Measurements from ENCODE around the gene NTNG2.

NTNG2 gene

GRCh38 chr9:132169672-132170392, 8.0 kb downstream of the NTNG2 start:
- Histone ChIP-seq H3K36me3 (ENCODE audit: insufficient read depth, low read length) (no peaks in the 10 kb centered on the region), H3K27me3 (ENCODE audit: insufficient read depth, low read length) (peaks cover 36% of the 10 kb centered on the region), H2AFZ (ENCODE audit: low read length, unreplicated experiment) (no peak overlapping the region), H3K27ac (ENCODE audit: low read depth, low read length) (no peak overlapping the region), H3K4me3 (ENCODE audit: low read depth, low read length) (no peak overlapping the region), H3K79me2 (ENCODE audit: control insufficient read depth, insufficient read depth, low read length, unreplicated experiment) (no peaks in the 10 kb centered on the region), H3K4me1 (ENCODE audit: control insufficient read depth, insufficient read depth, low read length, unreplicated experiment) (peaks cover 4% of the 10 kb centered on the region)

- no peaks in the 10 kb centered on the region for H3K79me2 ChIP-seq (ENCODE audit: control insufficient read depth, insufficient read depth, low read length, unreplicated experiment)
- no peaks in the 10 kb centered on the region for H3K36me3 ChIP-seq (ENCODE audit: insufficient read depth, low read length)
- peaks cover 25% of the 10 kb centered on the region for H3K27me3 ChIP-seq (ENCODE audit: insufficient read depth, low read length)
- peaks cover 4% of the 10 kb centered on the region for H3K4me1 ChIP-seq (ENCODE audit: control insufficient read depth, insufficient read depth, low read length, unreplicated experiment)
- no peak overlapping the region for H3K4me3 ChIP-seq (ENCODE audit: low read depth, low read length)
- no peak overlapping the region for H2AFZ ChIP-seq (ENCODE audit: low read length, unreplicated experiment)
- no peak overlapping the region for H3K27ac ChIP-seq (ENCODE audit: low read depth, low read length)
Measured at GRCh38 chr9:132171702-132172101, 9.8 kb downstream of the NTNG2 start.

- peaks cover 4% of the 10 kb centered on the region for H3K4me1 ChIP-seq (ENCODE audit: control insufficient read depth, insufficient read depth, low read length, unreplicated experiment)
- H3K27me3 ChIP-seq (ENCODE audit: insufficient read depth, low read length), result peaks cover 22% of the 10 kb centered on the region
- H3K4me3 ChIP-seq (ENCODE audit: low read depth, low read length), result no peak overlapping the region
- H2AFZ ChIP-seq (ENCODE audit: low read length, unreplicated experiment), result no peak overlapping the region
- no peaks in the 10 kb centered on the region for H3K36me3 ChIP-seq (ENCODE audit: insufficient read depth, low read length)
- H3K27ac ChIP-seq (ENCODE audit: low read depth, low read length), result no peak overlapping the region
- H3K79me2 ChIP-seq (ENCODE audit: control insufficient read depth, insufficient read depth, low read length, unreplicated experiment), result no peaks in the 10 kb centered on the region
Measured at GRCh38 chr9:132172185-132172584, 10.3 kb downstream of the NTNG2 start.

GRCh38 chr9:132175431-132175830, 13.6 kb downstream of the NTNG2 start:
- Histone ChIP-seq H3K4me1 (ENCODE audit: control insufficient read depth, insufficient read depth, low read length, unreplicated experiment) (no peaks in the 10 kb centered on the region), H3K4me3 (ENCODE audit: low read depth, low read length) (no peak overlapping the region), H3K27me3 (ENCODE audit: insufficient read depth, low read length) (peaks cover 17% of the 10 kb centered on the region), H2AFZ (ENCODE audit: low read length, unreplicated experiment) (no peak overlapping the region), H3K36me3 (ENCODE audit: insufficient read depth, low read length) (no peaks in the 10 kb centered on the region), H3K79me2 (ENCODE audit: control insufficient read depth, insufficient read depth, low read length, unreplicated experiment) (no peaks in the 10 kb centered on the region), H3K27ac (ENCODE audit: low read depth, low read length) (no peak overlapping the region)

GRCh38 chr9:132176338-132176737, 14.5 kb downstream of the NTNG2 start:
- Histone ChIP-seq H3K79me2 (ENCODE audit: control insufficient read depth, insufficient read depth, low read length, unreplicated experiment) (no peaks in the 10 kb centered on the region), H3K36me3 (ENCODE audit: insufficient read depth, low read length) (no peaks in the 10 kb centered on the region), H3K4me1 (ENCODE audit: control insufficient read depth, insufficient read depth, low read length, unreplicated experiment) (no peaks in the 10 kb centered on the region), H3K4me3 (ENCODE audit: low read depth, low read length) (no peak overlapping the region), H3K27ac (ENCODE audit: low read depth, low read length) (no peak overlapping the region), H3K27me3 (ENCODE audit: insufficient read depth, low read length) (peaks cover 23% of the 10 kb centered on the region), H2AFZ (ENCODE audit: low read length, unreplicated experiment) (no peak overlapping the region)

GRCh38 chr9:132181796-132182313, 20.0 kb downstream of the NTNG2 start:
- Histone ChIP-seq H3K27ac (ENCODE audit: low read depth, low read length) (no peak overlapping the region), H3K27me3 (ENCODE audit: insufficient read depth, low read length) (peaks cover 49% of the 10 kb centered on the region), H3K36me3 (ENCODE audit: insufficient read depth, low read length) (no peaks in the 10 kb centered on the region), H3K79me2 (ENCODE audit: control insufficient read depth, insufficient read depth, low read length, unreplicated experiment) (no peaks in the 10 kb centered on the region), H2AFZ (ENCODE audit: low read length, unreplicated experiment) (no peak overlapping the region), H3K4me3 (ENCODE audit: low read depth, low read length) (no peak overlapping the region), H3K4me1 (ENCODE audit: control insufficient read depth, insufficient read depth, low read length, unreplicated experiment) (no peaks in the 10 kb centered on the region)

- no peaks in the 10 kb centered on the region for H3K36me3 ChIP-seq (ENCODE audit: insufficient read depth, low read length)
- H3K4me3 ChIP-seq (ENCODE audit: low read depth, low read length), result no peak overlapping the region
- H3K79me2 ChIP-seq (ENCODE audit: control insufficient read depth, insufficient read depth, low read length, unreplicated experiment), result no peaks in the 10 kb centered on the region
- H3K27me3 ChIP-seq (ENCODE audit: insufficient read depth, low read length), result peaks cover 54% of the 10 kb centered on the region
- no peak overlapping the region for H2AFZ ChIP-seq (ENCODE audit: low read length, unreplicated experiment)
- no peaks in the 10 kb centered on the region for H3K4me1 ChIP-seq (ENCODE audit: control insufficient read depth, insufficient read depth, low read length, unreplicated experiment)
- H3K27ac ChIP-seq (ENCODE audit: low read depth, low read length), result no peak overlapping the region
Measured at GRCh38 chr9:132182314-132183091, 20.6 kb downstream of the NTNG2 start.

GRCh38 chr9:132183134-132183533, 21.3 kb downstream of the NTNG2 start:
- Histone ChIP-seq H3K27me3 (ENCODE audit: insufficient read depth, low read length) (peaks cover 60% of the 10 kb centered on the region), H3K27ac (ENCODE audit: low read depth, low read length) (no peak overlapping the region), H3K4me1 (ENCODE audit: control insufficient read depth, insufficient read depth, low read length, unreplicated experiment) (no peaks in the 10 kb centered on the region)

GRCh38 chr9:132183715-132184114, 21.9 kb downstream of the NTNG2 start:
- Histone ChIP-seq H3K79me2 (ENCODE audit: control insufficient read depth, insufficient read depth, low read length, unreplicated experiment) (no peaks in the 10 kb centered on the region), H2AFZ (ENCODE audit: low read length, unreplicated experiment) (no peak overlapping the region), H3K27me3 (ENCODE audit: insufficient read depth, low read length) (peaks cover 62% of the 10 kb centered on the region), H3K4me3 (ENCODE audit: low read depth, low read length) (no peak overlapping the region), H3K36me3 (ENCODE audit: insufficient read depth, low read length) (no peaks in the 10 kb centered on the region), H3K27ac (ENCODE audit: low read depth, low read length) (no peak overlapping the region), H3K4me1 (ENCODE audit: control insufficient read depth, insufficient read depth, low read length, unreplicated experiment) (no peaks in the 10 kb centered on the region)

More at GRCh38 chr9:132183134-132183533, 21.3 kb downstream of the NTNG2 start:
- H2AFZ ChIP-seq (ENCODE audit: low read length, unreplicated experiment), result no peak overlapping the region
- H3K36me3 ChIP-seq (ENCODE audit: insufficient read depth, low read length), result no peaks in the 10 kb centered on the region
- H3K79me2 ChIP-seq (ENCODE audit: control insufficient read depth, insufficient read depth, low read length, unreplicated experiment), result no peaks in the 10 kb centered on the region
- no peak overlapping the region for H3K4me3 ChIP-seq (ENCODE audit: low read depth, low read length)

- Histone ChIP-seq H2AFZ (ENCODE audit: low read length, unreplicated experiment) (no peak overlapping the region), H3K27ac (ENCODE audit: low read depth, low read length) (no peak overlapping the region), H3K27me3 (ENCODE audit: insufficient read depth, low read length) (peaks cover 62% of the 10 kb centered on the region), H3K36me3 (ENCODE audit: insufficient read depth, low read length) (no peaks in the 10 kb centered on the region), H3K79me2 (ENCODE audit: control insufficient read depth, insufficient read depth, low read length, unreplicated experiment) (no peaks in the 10 kb centered on the region), H3K4me1 (ENCODE audit: control insufficient read depth, insufficient read depth, low read length, unreplicated experiment) (no peaks in the 10 kb centered on the region), H3K4me3 (ENCODE audit: low read depth, low read length) (no peak overlapping the region)
Measured at GRCh38 chr9:132184124-132184523, 22.3 kb downstream of the NTNG2 start.
